Dendritic cell treated with granulocyte-macrophage colony-stimulating factor and Interleukin-4, amounts not matched to agents 40 ng/mL and 50 ng/mL, for 4 days (primary cell): ENCODE results near the gene PCNA.
"Not testable (repeated sequence)": the region's sequence is repeated elsewhere in the genome, so short reads cannot be mapped to it uniquely, and the experiment has no call there.

Experiments
- H3K27ac Mint-ChIP-seq: one replicate; pipeline ENCODE4 v1.8.0; 2022; ENCODE audit warnings: mild to moderate bottlenecking, mixed read lengths
- H3K27me3 Mint-ChIP-seq: one replicate; pipeline ENCODE4 v1.8.0; 2022; ENCODE audit warnings: mild to moderate bottlenecking, mixed read lengths
- H3K36me3 Mint-ChIP-seq: one replicate; pipeline ENCODE4 v1.8.0; 2022; ENCODE audit warnings: low read depth, mixed read lengths
- H3K4me1 Mint-ChIP-seq: one replicate; pipeline ENCODE4 v1.8.0; 2022; ENCODE audit warnings: low read depth, mixed read lengths
- H3K4me3 Mint-ChIP-seq: one replicate; pipeline ENCODE4 v1.8.0; 2022; ENCODE audit warnings: mild to moderate bottlenecking, moderate library complexity, mixed read lengths
- H3K9me3 Mint-ChIP-seq: one replicate; pipeline ENCODE4 v1.8.0; 2022; ENCODE audit warnings: mixed read lengths
- intact Hi-C: fragments of 100-400 bp; cut with micrococcal nuclease; formaldehyde crosslinking; loops from one replicate; pipeline ENCODE4 v1.15.0; 2022

PCNA gene

GRCh38 chr20:5077761-5078387, 41.9 kb downstream of the PCNA start:
- H3K4me3 Mint-ChIP-seq = peak overlapping the region; percentile 42
- no peaks in the 10 kb centered on the region for H3K9me3 Mint-ChIP-seq
- H3K36me3 Mint-ChIP-seq = no peaks in the 10 kb centered on the region
- intact Hi-C loops = no loop called here
- H3K27ac Mint-ChIP-seq = peak overlapping the region; percentile 94
- peaks cover 68% of the 10 kb centered on the region for H3K4me1 Mint-ChIP-seq
- no peaks in the 10 kb centered on the region for H3K27me3 Mint-ChIP-seq

- H3K9me3 Mint-ChIP-seq, H3K4me3 Mint-ChIP-seq, H3K36me3 Mint-ChIP-seq, intact Hi-C loops, H3K27me3 Mint-ChIP-seq: not testable (repeated sequence)
- H3K27ac Mint-ChIP-seq = peak overlapping the region; percentile 94
- peaks cover 73% of the 10 kb centered on the region for H3K4me1 Mint-ChIP-seq
Measured at GRCh38 chr20:5076913-5077312, 42.8 kb downstream of the PCNA start.

DNA sequence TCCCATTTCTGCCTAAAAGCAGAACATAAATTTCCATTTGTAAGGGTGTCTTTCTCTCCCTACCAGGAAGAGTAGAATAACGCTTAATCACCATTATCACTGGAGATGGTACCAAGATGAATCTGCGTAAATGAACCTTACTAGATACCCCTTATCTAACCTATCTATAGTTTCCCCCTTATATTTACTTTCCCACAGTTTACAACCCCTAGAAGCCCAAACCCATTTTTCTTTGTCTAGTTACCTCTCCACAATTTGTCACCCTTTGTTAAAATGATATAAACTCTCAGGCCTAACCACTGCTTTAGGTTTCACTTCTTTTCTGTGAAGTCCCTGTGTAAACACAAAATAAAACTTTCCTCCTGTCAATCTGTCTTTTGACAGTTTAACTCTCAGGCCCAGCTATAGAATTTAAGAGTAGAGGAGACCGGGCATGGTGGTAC, 45.5 kb downstream of the PCNA start:
- no peak overlapping the region for H3K4me3 Mint-ChIP-seq
- H3K27ac Mint-ChIP-seq = peak overlapping the region; percentile 92
- H3K9me3 Mint-ChIP-seq = no peaks in the 10 kb centered on the region
- intact Hi-C loops = no loop called here
- H3K27me3 Mint-ChIP-seq = no peaks in the 10 kb centered on the region
- no peaks in the 10 kb centered on the region for H3K36me3 Mint-ChIP-seq
- peaks cover 62% of the 10 kb centered on the region for H3K4me1 Mint-ChIP-seq

DNA sequence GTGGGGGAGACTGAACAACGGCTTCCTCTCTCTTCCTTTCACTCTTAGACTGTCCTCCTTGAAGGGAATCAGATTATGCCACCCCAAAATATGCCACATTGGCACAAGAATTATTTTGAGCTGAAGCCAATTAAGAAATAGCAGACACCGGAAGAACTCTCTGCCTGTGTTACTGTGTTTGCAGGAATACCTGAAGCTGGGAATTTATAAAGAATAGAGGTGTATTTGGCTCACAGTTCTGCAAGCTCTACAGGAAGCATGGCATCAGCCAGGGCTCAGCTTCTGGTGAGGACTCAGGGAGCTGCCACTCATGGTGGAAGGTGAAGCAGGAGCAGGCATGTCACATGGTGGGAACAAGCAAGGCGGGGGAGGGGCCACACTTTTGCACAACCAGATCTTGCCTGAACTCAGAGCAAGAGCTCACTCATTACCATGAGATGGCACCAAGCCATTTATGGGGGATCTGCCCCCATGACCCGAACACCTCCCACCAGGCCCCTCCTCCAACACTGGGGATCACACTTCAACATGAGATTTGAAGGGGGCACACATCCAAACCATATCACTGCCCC, 46.0 kb downstream of the PCNA start:
- Mint-ChIP-seq H3K4me3 (peak overlapping the region; percentile 20), H3K27ac (peak overlapping the region; percentile 92), H3K9me3 (no peaks in the 10 kb centered on the region), H3K4me1 (peaks cover 61% of the 10 kb centered on the region), H3K27me3 (no peaks in the 10 kb centered on the region), H3K36me3 (no peaks in the 10 kb centered on the region)
- intact Hi-C loops = no loop called here

DNA sequence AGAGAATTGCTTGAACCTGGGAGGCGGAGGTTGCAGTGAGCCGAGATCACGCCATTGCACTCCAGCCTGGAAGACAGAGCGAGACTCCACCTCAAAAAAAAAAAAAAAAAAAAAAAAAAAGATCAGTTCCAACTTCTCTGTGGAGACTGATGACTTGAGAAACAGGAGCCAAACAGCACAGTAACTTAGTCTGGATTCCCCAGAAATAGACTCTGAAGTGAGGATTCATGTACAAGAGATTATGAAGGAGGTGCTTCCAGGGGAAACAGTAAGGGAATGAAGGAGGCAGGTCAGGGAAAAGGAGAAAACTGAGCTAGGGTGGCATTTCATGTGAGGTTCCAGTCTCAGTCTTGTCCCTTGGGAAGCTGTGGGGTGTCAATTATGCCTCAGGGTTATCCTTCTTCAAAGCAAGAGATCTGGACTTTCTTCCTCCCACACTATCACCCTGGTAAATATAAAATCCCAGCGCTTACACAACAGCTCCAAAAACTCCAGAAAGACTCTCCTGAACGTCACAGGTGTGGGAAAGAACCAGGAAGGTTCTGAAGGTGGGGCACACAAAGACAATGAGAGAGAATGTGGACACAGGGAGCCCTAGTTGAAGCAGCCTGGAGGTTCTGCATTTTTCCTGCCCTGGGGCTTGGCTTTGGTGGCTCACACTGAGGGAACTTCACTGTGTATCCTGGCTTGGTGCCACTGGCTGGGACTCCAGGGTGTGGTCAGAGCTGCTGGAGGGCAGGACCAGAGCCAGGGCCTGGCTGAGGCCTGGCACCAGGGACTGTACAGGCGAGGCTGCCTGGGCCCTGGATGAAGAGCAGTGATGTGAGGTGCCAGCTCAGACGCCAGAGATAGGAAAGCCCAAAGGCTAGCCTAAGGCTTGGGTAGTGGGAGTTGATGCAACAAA, 46.8 kb downstream of the PCNA start:
- H3K36me3 Mint-ChIP-seq = no peaks in the 10 kb centered on the region
- no peaks in the 10 kb centered on the region for H3K9me3 Mint-ChIP-seq
- H3K27me3 Mint-ChIP-seq = no peaks in the 10 kb centered on the region
- intact Hi-C loops = no loop called here
- peaks cover 59% of the 10 kb centered on the region for H3K4me1 Mint-ChIP-seq
- H3K4me3 Mint-ChIP-seq = peak overlapping the region; percentile 20
- H3K27ac Mint-ChIP-seq = peak overlapping the region; percentile 92

GRCh38 chr20:5071942-5072341, 47.8 kb downstream of the PCNA start:
- H3K36me3 Mint-ChIP-seq, H3K9me3 Mint-ChIP-seq, intact Hi-C loops, H3K4me3 Mint-ChIP-seq, H3K27me3 Mint-ChIP-seq: not testable (repeated sequence)
- H3K27ac Mint-ChIP-seq = peak overlapping the region; percentile 92
- H3K4me1 Mint-ChIP-seq = peaks cover 54% of the 10 kb centered on the region

- Mint-ChIP-seq H3K27me3 (no peaks in the 10 kb centered on the region), H3K36me3 (no peaks in the 10 kb centered on the region), H3K9me3 (no peaks in the 10 kb centered on the region), H3K27ac (peak overlapping the region; percentile 29), H3K4me1 (peaks cover 57% of the 10 kb centered on the region), H3K4me3 (no peak overlapping the region)
- intact Hi-C loops = no loop called here
Measured at GRCh38 chr20:5070570-5070969, 49.2 kb downstream of the PCNA start.

DNA sequence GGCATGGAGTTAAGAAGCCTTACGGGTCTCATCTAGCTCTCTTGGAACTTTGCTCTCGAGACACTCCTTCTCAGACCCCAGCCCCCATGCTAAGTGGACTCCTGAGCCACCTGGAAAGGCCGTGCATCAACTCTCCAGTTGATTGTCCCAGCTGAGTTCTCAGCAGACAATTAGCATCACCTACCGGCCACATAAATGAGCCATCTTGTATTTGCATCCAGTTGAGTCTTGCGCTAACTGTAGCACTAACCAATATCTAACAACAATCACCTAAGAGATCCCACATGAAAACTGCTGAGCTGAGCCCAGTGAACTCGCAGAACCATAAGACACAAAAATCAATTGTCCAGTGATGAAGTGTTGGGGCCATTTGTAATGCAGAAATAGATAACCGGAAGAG, 49.7 kb downstream of the PCNA start:
- intact Hi-C loops = no loop called here
- Mint-ChIP-seq H3K4me1 (peaks cover 61% of the 10 kb centered on the region), H3K4me3 (no peak overlapping the region), H3K36me3 (no peaks in the 10 kb centered on the region), H3K9me3 (no peaks in the 10 kb centered on the region), H3K27me3 (no peaks in the 10 kb centered on the region), H3K27ac (peak overlapping the region; percentile 29)

DNA sequence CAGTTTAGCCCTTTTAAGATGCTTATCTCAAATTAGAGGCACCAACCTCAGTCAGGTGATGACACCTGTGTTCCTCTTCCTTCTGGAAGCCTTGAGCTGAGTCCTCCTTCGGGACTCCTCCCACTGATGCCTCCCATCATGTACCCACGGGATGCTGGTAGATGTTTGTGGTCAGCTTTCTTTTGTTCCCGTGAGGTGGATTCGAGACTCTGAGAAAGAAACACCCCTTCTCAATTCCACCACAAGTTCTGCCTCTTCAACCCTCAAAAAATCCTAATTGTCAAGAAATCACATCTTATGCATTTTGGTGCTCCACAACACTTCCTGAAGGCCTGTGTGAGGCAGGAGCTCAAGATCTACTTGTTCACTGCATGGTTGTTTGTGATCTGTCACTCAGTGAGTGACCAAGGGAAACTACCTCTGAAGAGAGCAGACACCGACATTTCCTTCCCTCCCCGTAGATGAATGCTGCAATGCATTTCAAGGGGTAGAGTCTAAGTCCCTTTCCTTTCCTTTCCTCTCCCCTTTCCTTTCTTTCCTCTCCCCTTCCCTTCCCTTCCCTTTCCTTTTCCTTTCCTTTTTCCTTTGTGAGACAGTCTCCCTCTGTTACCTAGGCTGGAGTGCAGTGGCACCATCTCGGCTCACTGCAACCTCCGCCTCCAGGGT, 50.5 kb downstream of the PCNA start:
- Mint-ChIP-seq H3K36me3 (no peaks in the 10 kb centered on the region), H3K27ac (peak overlapping the region; percentile 29), H3K4me3 (no peak overlapping the region), H3K9me3 (no peaks in the 10 kb centered on the region), H3K27me3 (no peaks in the 10 kb centered on the region), H3K4me1 (peaks cover 61% of the 10 kb centered on the region)
- intact Hi-C loops = no loop called here

DNA sequence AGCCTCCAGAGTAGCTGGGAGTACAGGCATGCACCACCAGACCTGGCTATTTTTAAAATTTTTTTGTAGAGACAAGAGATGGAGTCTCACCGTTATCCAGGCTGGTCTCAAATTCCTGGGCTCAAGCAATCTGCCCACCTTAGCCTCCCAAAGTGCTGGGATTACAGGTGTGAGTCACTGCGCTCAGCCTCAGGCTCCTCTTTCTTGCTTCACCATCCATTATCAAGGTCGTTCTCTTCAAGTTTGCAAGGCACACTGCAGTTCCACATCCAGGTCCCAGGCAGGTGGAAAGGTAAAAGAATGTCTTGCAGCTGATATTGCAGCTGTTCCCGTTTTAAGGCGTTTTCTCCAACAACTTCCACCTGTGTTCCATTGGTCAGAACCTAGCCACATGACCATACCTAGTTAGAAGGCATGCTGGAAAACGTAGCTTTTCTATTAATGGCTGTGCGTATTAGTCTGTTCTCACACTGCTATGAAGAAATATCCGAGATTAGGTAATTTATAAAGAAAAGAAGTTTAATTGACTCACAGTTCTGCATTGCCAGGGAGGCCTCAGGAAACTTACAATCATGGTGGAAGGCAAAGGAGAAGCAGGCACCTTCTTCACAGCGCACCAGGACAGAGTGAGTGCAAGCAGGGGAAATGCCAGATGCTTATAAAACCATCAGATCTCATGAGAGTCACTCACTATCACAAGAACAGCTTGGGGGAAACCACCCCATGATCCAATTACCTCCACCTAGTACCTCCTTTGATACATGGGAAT, 51.7 kb downstream of the PCNA start:
- Mint-ChIP-seq H3K27me3 (no peaks in the 10 kb centered on the region), H3K4me3 (no peak overlapping the region), H3K36me3 (no peaks in the 10 kb centered on the region), H3K9me3 (no peaks in the 10 kb centered on the region), H3K4me1 (peaks cover 53% of the 10 kb centered on the region), H3K27ac (no peak overlapping the region)
- intact Hi-C loops = no loop called here

DNA sequence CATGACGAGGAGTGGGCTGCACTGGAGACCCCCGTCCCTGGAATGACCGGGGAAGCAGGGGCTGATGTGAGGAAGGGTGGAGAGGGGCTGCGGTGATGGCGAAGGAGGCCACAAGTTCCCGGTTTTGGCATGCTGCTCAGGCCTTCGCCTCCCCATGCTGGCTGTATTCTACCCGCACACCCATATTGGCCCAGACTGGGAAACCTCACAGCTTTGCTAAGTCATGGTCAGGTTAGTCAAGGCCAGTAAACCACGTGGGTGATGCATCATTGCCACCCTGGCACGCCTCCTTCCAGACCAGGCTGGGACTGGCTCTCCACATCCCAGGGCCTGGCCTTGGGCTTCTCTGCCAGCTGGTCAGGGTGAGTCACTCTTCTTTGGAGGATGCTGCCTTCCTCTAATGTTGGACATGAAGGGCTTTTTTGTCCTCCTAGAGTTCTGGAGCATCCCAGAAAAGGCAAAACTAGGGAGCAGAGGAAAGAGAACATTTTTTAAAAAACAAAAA, 53.8 kb downstream of the PCNA start:
- intact Hi-C loops = no loop called here
- Mint-ChIP-seq H3K4me1 (peaks cover 50% of the 10 kb centered on the region), H3K36me3 (no peaks in the 10 kb centered on the region), H3K27me3 (no peaks in the 10 kb centered on the region), H3K27ac (peak overlapping the region; percentile 90), H3K9me3 (no peaks in the 10 kb centered on the region), H3K4me3 (no peak overlapping the region)

- Mint-ChIP-seq H3K27me3 (no peaks in the 10 kb centered on the region), H3K4me3 (no peak overlapping the region), H3K36me3 (no peaks in the 10 kb centered on the region), H3K9me3 (no peaks in the 10 kb centered on the region), H3K4me1 (peaks cover 49% of the 10 kb centered on the region), H3K27ac (peak overlapping the region; percentile 90)
- intact Hi-C loops = no loop called here
Measured at GRCh38 chr20:5065166-5065878, 54.4 kb downstream of the PCNA start.
